HG03520 (cell line): Measurements from ENCODE around the gene CHTOP.

ENCODE experiments used
- ATAC-seq: cut with Tn5 transposase; IDR thresholded peaks from one replicate; pipeline ENCODE4 v1.9.1; 2021; ENCODE audit warnings: mild to moderate bottlenecking, moderate library complexity; ENCODE audit not compliant: unreplicated experiment

CHTOP gene

GRCh38 chr1:153683854-153684253 is 50.0 kb downstream of the CHTOP start:
- ATAC-seq, result no peak

DNA sequence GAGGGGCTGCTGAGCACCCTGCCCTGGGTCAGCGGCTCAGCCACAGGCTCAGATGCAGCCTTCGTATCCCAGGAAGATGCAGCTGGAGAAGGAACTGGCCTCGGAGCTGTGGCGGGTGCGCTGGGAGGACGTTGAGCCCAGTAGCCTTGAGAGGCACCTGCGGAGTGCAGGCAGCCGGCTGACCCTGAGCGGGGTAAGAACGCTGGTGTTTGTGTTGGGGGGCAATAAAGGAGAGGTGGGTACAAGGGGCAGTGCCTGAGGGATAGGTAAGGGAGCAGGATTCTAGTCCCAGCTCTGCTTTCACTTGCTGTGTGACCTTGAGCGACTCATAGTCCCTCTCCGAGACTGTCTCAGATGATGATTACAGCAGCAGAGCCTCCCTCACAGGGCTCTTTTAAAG is 51.0 kb downstream of the CHTOP start:
- ATAC-seq, result no peak

GRCh38 chr1:153685544-153686340 is 51.9 kb downstream of the CHTOP start:
- no peak for ATAC-seq

GRCh38 chr1:153687346-153688125 is 53.7 kb downstream of the CHTOP start:
- ATAC-seq, result no peak

DNA sequence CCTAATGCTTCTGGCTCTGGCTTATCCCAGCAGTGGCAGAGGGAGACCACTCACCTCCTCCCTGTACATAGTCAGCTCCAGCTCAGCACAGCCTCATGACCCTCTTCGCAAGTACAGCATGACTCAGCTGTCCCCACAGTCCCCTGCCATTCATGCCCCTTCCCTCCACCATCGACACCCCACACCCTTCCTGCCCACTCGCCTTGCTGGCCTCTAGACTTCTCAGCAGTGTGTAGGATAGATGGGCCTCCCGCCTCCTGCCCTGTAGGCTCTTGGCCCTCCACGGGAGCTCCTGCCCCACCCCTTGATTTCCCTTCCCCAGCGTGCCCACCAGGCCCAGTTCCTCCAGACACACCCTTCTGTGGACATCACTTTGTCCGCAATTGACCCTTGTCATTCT is 54.4 kb downstream of the CHTOP start:
- no peak for ATAC-seq

DNA sequence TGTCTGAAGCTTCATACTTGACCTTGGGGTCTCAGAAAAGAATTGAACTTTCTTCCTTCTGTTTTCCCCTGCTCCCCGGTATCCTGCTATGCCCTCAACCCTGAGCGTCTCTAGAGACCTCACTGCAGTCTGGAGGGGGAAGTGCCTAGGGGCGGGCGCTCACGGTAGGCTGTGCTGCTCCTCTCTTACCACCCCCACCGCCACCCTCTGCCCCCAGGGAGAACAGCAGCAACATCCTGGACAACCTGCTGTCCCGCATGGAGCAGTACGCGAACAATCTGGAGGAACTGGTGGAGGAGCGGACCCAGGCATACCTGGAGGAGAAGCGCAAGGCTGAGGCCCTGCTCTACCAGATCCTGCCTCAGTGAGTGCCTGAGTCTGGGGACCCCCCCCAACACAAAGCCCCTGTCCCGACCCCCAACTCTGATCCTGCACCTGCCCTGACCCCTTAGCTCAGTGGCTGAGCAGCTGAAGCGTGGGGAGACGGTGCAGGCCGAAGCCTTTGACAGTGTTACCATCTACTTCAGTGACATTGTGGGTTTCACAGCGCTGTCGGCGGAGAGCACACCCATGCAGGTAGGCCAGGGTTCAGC is 55.0 kb downstream of the CHTOP start:
- no peak for ATAC-seq

GRCh38 chr1:153693466-153693865 is 59.6 kb downstream of the CHTOP start:
- ATAC-seq, result no peak
